ENCODE results near the gene NPAP1.
"Not testable (repeated sequence)": the region's sequence is repeated elsewhere in the genome, so short reads cannot be mapped to it uniquely, and the experiment has no call there.

Gene NPAP1, protein sequence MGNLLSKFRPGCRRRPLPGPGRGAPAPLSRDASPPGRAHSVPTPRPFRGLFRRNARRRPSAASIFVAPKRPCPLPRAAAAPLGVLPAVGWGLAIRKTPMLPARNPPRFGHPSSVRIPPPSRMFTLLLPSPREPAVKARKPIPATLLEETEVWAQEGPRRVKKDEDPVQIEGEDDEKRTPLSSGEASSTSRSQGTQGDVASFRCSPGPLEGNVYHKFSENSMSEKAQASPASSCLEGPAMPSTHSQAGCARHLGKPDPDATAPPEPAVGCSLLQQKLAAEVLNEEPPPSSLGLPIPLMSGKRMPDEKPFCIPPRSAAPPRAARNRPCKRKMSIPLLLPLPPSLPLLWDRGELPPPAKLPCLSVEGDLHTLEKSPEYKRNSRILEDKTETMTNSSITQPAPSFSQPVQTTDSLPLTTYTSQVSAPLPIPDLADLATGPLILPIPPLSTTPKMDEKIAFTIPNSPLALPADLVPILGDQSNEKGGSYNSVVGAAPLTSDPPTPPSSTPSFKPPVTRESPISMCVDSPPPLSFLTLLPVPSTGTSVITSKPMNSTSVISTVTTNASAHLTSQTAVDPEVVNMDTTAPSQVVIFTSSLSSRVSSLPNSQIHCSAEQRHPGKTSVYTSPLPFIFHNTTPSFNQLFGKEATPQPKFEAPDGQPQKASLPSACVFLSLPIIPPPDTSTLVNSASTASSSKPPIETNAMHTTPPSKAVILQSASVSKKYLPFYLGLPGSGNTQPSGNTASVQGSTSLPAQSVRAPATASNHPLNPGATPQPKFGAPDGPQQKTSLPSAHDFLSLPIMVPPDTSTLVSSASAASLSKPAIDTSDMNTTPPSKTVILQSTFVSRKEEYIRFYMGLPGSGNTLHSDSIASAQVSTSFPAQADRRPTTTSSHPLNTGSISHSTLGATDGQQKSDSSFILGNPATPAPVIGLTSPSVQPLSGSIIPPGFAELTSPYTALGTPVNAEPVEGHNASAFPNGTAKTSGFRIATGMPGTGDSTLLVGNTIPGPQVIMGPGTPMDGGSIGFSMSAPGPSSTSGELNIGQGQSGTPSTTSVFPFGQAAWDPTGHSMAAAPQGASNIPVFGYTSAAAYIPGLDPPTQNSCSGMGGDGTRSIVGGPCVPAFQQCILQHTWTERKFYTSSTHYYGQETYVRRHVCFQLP

DNA sequence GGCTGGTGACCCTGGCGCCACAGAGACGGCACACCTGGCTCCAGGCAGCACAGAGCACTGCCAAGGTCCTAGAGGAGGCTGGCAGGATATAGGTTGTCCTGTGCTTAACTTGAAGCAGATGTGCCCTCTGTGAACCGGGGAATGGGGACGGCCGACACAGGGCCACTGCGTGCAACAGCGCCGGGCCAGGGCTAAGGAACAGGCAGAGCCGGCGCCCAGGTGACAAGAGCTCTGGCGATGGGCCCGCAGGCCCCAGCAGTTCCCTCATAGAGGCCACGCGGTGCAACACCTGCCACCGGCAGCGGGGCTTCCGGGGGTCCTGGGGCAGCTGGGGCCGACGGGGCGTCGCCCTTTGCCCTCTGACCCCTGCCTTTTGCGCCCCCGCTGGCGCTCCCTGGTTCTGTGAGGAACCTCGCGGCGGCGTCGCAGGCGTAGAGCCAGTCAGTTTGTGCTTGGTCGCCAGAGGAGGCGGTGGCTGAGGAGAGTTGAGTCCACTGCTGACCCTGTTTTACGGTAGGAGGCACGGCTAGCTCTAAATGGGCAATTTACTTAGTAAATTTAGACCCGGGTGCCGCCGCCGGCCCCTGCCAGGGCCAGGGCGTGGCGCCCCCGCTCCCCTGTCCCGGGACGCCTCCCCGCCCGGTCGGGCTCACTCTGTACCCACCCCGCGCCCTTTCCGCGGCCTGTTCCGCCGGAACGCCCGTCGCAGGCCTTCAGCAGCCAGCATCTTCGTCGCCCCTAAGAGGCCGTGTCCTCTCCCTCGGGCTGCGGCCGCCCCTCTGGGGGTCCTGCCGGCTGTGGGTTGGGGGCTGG, at the start of gene NPAP1:
Gene NPAP1 (plus strand): TSS at position 444 of the 813 bp plus-strand sequence. CDS start 93 bp downstream, at position 537.
- no peak for DNase-seq

DNA sequence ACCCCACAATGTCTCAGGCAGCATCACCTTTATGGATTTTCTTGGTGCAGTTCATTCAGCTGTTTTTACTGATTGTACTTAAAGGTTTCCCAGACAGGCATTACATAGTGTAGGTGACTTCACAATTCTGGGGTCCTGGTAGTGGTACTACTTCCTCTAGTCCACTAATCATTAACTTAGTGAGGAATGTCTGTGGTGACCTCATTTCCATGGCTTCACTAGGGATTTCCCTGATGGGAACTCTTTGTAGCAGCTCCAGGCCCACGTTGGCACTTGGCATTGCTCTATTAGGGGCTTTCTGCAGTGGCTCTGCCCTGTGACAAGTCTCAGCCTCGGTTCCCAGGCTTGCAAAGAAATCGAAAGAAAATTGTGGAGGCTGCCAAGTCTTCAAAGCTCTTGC, 48.1 kb upstream of the NPAP1 start:
- no peak for DNase-seq

DNA sequence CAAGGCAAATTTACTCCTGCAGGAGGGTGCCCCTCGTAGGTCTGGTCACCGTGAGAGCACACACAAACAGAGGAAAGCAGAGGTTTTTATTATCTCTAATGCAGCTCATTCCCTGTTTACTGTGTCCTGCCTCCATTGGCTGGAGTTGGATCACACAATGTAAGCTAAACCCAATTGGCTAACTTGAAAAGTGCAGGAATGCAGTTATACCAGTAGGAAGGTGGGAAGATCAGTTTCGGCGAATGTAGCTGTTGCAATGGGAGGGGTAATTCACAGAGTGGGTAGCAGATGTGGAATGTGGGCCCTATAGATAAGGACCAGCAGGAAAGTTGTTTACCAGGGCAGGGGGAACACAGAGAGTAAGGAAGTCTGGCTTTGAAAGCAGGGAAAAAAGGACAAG, 42.5 kb upstream of the NPAP1 start:
- no peak for DNase-seq

DNA sequence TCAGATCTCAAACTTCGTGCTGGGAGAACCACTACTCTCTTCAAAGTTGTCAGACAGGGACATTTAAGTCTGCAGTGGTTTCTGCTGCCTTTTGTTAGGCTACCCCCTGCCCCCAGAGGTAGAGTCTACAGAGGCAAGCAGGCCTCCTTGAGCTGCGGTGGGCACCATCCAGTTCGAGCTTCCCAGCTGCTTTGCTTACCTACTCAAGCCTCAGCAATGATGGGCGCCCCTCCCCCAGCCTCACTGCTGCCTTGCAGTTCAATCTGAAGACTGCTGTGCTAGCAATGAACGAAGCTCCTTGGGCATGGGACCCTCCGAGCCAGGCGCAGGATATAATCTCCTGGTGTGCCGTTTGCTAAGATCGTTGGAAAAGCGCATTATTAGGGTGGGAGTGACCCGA, 36.2 kb upstream of the NPAP1 start:
- not testable (repeated sequence) for DNase-seq

DNA sequence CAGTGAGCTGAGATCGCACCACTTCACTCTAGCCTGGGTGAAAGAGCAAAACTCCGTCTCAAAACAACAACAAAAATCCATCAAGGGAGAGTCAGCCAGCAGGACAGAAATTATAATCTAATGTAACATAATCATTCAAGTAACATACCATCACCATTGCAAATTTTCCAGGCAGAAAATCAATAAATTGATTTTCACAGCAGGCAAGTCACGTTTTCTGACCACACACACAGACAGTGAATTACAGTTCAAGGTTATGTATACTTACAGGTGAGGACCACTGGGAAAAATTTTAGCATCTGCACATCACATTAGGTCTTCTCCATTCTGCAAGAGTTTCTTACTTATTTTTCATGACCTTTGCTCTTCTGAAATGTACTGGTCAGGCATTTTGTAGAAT, 29.9 kb upstream of the NPAP1 start:
- DNase-seq = no peak

DNA sequence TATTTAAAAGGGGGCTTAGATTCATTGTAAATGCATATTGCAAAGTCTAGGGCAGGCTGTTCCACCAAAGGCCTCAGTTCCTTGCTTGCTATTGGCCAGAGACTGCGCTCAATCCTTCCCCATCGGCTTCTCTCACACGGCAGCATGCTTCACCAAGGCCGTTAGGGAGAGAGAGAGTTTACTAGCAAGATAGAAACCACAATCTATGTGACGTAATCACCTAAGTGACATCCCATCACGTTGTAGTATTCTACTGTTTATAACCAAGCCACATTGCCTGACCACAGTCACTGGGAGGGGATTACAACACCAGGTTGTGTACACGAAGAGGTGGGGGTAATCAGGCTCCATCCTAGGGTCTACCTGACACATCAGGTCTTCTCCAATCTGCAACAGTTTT, 16.0 kb upstream of the NPAP1 start:
- no peak for DNase-seq

DNA sequence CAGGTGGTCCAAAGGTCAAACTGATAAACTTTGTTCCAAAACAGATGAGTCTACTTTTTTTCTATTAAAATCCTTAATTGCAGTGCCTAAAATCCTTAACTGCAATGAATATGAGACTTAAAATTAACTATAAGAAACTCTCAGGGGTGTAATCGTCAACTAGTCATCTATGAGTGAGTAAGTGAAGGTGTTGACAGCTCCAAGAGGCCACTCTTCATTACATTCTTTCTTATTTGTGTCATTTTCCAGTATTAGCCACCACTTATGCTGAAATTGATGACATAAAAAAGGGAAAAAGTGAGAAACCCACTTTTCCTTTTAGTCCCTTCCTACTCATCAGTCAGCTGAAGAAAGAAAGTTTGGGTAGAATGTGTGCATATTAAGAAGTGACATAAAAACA, 12.6 kb upstream of the NPAP1 start:
- DNase-seq = no peak

DNA sequence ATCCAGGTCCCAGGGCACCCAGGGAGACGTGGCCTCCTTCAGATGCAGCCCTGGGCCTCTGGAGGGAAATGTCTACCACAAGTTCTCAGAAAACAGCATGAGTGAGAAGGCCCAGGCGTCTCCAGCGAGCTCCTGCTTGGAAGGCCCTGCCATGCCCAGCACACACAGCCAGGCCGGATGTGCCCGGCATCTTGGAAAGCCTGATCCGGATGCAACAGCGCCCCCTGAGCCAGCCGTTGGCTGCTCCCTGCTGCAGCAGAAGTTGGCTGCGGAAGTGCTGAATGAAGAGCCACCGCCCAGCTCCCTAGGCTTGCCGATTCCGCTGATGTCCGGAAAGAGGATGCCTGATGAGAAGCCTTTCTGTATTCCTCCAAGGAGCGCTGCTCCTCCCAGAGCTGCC, 856 bp downstream of the NPAP1 start:
- no peak for DNase-seq

DNA sequence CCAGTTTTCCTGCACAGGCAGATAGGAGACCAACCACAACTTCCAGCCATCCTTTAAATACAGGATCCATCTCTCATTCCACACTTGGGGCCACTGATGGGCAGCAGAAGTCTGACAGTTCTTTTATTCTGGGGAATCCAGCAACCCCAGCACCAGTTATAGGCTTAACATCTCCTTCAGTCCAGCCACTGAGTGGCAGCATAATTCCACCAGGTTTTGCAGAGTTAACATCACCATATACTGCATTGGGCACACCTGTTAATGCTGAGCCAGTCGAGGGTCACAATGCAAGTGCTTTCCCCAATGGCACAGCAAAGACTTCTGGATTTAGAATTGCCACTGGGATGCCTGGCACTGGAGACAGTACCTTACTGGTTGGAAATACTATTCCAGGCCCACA, 2.9 kb downstream of the NPAP1 start:
- no peak for DNase-seq

DNA sequence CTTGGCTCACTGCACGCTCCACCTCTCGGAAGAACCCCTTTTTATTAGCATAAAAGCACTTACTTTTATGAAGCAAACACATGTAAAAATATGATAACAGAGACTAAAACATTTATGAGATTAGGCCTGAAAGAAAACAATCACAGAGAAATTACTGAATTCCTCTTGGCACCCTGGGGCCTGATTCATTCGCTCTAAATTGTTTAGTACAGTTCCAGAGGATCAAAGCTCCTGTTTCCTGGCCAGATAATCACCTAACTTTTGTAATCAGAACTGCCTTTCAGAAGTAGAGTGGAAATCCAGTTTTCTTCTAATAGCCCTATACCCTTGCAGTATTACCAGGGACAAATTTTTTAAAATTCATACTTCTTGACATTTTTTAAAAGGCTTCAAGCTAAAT, 6.4 kb downstream of the NPAP1 start:
- DNase-seq = no peak

DNA sequence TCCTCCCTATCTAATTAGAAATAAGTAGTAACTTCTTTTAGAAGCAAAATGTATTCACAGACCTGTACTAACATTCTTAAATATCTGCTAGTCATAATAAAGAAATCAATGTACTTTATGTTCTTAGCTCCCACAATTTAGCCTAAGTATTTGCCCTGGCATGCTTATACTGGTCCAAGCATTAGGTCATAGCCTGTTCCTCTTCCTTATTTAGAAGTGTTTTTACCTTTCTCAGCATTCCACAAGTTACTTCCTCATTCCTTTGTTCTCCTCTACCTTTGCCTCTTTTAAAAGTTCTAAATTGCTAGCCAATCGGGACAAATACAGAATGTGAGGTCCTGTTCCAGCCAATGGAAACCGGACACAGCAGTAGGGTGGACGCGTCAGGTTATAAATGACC, 7.3 kb downstream of the NPAP1 start:
- DNase-seq = not testable (repeated sequence)

DNA sequence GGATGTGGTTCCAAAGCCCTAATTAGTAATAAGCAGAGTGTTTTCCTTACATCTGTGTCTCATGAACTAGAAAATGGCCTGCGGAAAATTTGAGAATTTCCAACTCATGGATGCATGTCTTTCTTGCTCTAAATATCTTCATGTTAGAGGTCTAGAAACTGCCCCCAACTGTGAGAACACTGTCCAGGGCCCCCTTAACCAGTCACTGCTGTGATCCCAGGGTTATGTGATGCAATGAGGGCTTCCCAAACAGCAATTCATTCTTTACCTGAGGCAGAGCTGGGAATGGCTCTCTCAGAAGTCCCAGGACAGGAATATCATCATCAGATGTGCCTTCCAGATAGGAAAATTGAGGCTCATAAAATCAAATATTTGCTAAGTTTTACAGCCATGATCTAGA, 8.2 kb downstream of the NPAP1 start:
- no peak for DNase-seq

DNA sequence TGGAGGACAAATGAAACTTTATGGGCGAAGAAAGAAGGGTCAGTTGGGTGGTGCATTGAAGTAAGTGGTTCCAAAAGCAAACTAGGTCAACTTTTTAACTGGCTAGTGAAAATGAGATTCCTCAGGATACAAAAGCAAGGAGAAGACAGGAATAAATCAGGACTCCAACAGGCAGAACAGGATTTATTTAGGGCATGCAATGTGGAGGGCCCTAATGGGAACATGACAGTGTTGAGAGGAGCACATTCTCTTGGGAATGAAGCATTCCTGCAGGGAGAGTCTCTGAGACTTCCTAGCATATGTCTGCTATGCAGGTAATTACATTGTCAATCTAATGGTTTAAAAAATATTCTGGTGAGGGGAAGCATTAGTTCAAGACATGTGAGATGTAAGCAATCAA, 8.7 kb downstream of the NPAP1 start:
- DNase-seq = no peak

DNA sequence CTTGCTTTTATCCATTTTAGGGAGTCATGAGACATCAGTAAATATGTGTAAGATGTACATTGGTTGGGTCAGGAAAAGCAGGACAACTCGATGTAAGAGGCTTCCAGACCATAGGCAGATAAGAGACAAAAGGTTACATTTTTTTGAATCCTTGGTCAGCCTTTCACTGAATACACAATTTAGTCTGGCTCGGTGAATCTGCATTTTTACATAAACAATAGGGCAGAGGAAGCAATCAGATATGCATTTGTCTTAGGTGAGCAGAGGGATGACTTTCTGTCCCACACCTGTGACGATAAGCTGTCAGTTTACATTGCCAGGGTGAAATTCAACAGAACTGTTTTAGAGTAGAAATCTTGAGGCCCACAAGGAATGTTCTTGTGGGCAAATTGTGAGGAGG, 20.6 kb downstream of the NPAP1 start:
- no peak for DNase-seq

DNA sequence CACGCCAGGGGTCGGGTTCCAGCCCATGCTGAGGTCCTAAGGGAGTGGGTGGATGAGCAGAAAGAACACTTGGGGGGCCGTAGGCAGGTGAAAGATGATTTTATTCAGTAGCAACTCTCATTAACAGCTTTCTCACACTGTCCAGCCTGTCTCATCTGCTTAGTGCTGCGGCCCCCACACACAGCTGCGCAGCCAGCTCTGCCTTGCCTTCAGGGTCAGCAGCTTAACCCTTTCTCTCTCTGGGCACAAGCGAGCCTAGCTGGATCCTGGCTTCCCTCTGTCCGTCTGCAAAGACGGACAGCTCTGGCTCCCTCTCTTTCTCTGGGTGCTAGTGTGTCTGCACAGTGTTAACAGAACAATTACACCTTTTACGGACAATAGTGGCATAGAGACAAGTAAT, 21.3 kb downstream of the NPAP1 start:
- DNase-seq = no peak

DNA sequence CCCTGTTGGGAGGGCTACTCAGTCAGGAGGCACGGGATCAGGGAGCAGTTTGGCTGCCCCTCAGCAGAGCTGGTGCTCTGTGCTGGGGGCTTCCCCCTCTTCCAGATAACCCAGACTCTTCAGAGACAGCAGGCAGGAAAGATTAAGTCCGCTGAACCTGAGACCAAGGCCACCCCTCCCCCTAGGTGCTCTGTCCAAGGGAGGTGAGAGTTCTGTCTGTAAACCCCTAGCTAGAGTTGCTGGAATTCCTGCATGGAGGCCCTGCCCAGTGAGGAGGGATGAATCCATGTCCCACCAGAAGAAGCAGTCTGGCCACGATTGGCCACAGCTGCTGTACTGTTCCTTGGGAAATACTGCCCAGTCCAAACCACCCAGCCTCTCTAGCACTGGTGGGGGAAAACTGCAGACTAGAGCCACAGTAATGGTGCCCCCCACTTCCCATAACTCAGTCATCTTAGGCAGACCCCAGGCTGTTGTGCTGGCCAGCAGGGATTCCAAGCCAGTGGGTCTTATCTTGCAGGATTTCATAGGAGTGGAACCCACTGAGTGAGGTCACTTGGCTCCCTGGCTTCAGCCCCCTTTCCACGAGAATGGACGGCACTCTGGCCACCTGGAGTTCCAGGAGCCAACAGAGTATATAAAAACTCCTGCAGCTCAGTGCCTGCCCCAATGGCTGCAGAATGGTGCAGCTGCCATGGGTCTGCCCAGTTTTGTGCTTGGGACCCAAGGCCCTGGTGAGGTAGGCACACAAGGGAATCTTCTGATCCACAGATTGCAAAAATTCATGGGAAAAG, 42.9 kb downstream of the NPAP1 start:
- no peak for DNase-seq

DNA sequence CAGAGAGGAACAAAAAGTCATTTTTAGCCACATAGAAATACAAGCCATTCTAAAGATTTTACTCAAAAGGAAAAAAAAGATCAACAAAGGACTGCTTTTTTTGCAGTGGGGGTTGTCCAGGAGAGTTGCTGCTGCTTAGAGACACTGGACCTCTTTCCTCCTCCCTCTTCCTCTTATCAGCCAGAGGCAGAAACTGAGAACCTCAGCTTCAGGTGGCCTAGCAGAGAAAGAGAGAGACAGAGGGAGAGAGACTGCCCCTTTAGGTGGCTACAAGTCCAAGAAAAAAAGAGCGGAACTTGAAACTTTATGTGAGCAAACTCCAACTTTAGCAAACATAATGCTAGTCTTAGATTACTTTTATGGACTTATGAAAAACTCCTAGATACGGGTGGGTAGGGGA, 54.2 kb downstream of the NPAP1 start:
- DNase-seq = no peak

All from femur (tissue), 1 donor.